Measurements from ENCODE around the gene RBKS. TPM values are rescaled to one million over a fixed set of nuclear protein-coding genes. Genes with fewer than 3 reads are reported as not detected.

RBKS gene
- total and polyA plus RNA-seq, 2 donors (not counting 1 experiment from before 2014, with no cell fraction given) = 1.3 to 2.6 TPM

GRCh38 chr2:27931361-27931950 is 41.3 kb upstream of the RBKS start:
- Histone ChIP-seq H3K79me2 (ENCODE audit: control insufficient read depth, insufficient read depth, low read length) (no peaks in the 10 kb centered on the region), H3K4me2 (ENCODE audit: extremely low read depth, insufficient read depth, low read length) (no peak overlapping the region), H3K27me3 (ENCODE audit: control insufficient read depth, insufficient read depth, low read length) (no peaks in the 10 kb centered on the region), H2AFZ (ENCODE audit: low read length) (no peak overlapping the region), H3K9me3 (ENCODE audit: control insufficient read depth, insufficient read depth, low read depth, low read length) (no peaks in the 10 kb centered on the region), H3K36me3 (ENCODE audit: control insufficient read depth, insufficient read depth, low read length) (no peaks in the 10 kb centered on the region), H3K4me3 (replicated peaks in 1 of 4; ENCODE audit: control extremely low read depth in 1 of 4, insufficient read depth in 1 of 4, low read depth in 3 of 4, low read length in 4 of 4) (no peak overlapping the region), H4K20me1 (ENCODE audit: control insufficient read depth, extremely low read depth, insufficient read depth, low read length) (no peaks in the 10 kb centered on the region), H3K9ac (ENCODE audit: insufficient read depth, low read length) (no peak overlapping the region), H3K27ac (ENCODE audit: insufficient read depth, low read length) (no peak overlapping the region), H3K4me1 (ENCODE audit: control insufficient read depth, extremely low read depth, insufficient read depth, low read length) (no peaks in the 10 kb centered on the region)
- TF ChIP-seq CTCF (conservative IDR thresholded peaks at IDR 0.05 in 1 of 2, IDR thresholded peaks at IDR 0.05 in 1 of 2; ENCODE audit: low read depth in 1 of 2, low read length in 2 of 2) = no peak
- no peak for TF ChIP-seq EZH2 (IDR thresholded peaks at IDR 0.05; ENCODE audit: low read length, missing control alignments)
- no peak for DNase-seq (ENCODE audit: low read depth in 2 of 2)

- Histone ChIP-seq H3K27me3 (ENCODE audit: control insufficient read depth, insufficient read depth, low read length) (no peaks in the 10 kb centered on the region), H3K9ac (ENCODE audit: insufficient read depth, low read length) (no peak overlapping the region), H3K27ac (ENCODE audit: insufficient read depth, low read length) (no peak overlapping the region), H2AFZ (ENCODE audit: low read length) (no peak overlapping the region), H4K20me1 (ENCODE audit: control insufficient read depth, extremely low read depth, insufficient read depth, low read length) (no peaks in the 10 kb centered on the region), H3K79me2 (ENCODE audit: control insufficient read depth, insufficient read depth, low read length) (no peaks in the 10 kb centered on the region), H3K36me3 (ENCODE audit: control insufficient read depth, insufficient read depth, low read length) (no peaks in the 10 kb centered on the region), H3K4me2 (ENCODE audit: extremely low read depth, insufficient read depth, low read length) (no peak overlapping the region), H3K9me3 (ENCODE audit: control insufficient read depth, insufficient read depth, low read depth, low read length) (no peaks in the 10 kb centered on the region), H3K4me3 (replicated peaks in 1 of 4; ENCODE audit: control extremely low read depth in 1 of 4, insufficient read depth in 1 of 4, low read depth in 3 of 4, low read length in 4 of 4) (no peak overlapping the region), H3K4me1 (ENCODE audit: control insufficient read depth, extremely low read depth, insufficient read depth, low read length) (no peaks in the 10 kb centered on the region)
- no peak for TF ChIP-seq CTCF (conservative IDR thresholded peaks at IDR 0.05 in 1 of 2, IDR thresholded peaks at IDR 0.05 in 1 of 2; ENCODE audit: low read depth in 1 of 2, low read length in 2 of 2)
- no peak for TF ChIP-seq EZH2 (IDR thresholded peaks at IDR 0.05; ENCODE audit: low read length, missing control alignments)
- peak in 1 of 2 donors; percentile 33 for DNase-seq (ENCODE audit: low read depth in 2 of 2)
Measured at GRCh38 chr2:27929916-27930486, 39.8 kb upstream of the RBKS start.

GRCh38 chr2:27925766-27926472 is 35.7 kb upstream of the RBKS start:
- Histone ChIP-seq H3K4me1 (ENCODE audit: control insufficient read depth, extremely low read depth, insufficient read depth, low read length) (no peaks in the 10 kb centered on the region), H3K9ac (ENCODE audit: insufficient read depth, low read length) (no peak overlapping the region), H3K27me3 (ENCODE audit: control insufficient read depth, insufficient read depth, low read length) (no peaks in the 10 kb centered on the region), H2AFZ (ENCODE audit: low read length) (no peak overlapping the region), H4K20me1 (ENCODE audit: control insufficient read depth, extremely low read depth, insufficient read depth, low read length) (no peaks in the 10 kb centered on the region), H3K4me3 (replicated peaks in 1 of 4; ENCODE audit: control extremely low read depth in 1 of 4, insufficient read depth in 1 of 4, low read depth in 3 of 4, low read length in 4 of 4) (no peak overlapping the region), H3K4me2 (ENCODE audit: extremely low read depth, insufficient read depth, low read length) (no peak overlapping the region), H3K79me2 (ENCODE audit: control insufficient read depth, insufficient read depth, low read length) (no peaks in the 10 kb centered on the region), H3K9me3 (ENCODE audit: control insufficient read depth, insufficient read depth, low read depth, low read length) (no peaks in the 10 kb centered on the region), H3K36me3 (ENCODE audit: control insufficient read depth, insufficient read depth, low read length) (no peaks in the 10 kb centered on the region), H3K27ac (ENCODE audit: insufficient read depth, low read length) (no peak overlapping the region)
- TF ChIP-seq CTCF (conservative IDR thresholded peaks at IDR 0.05 in 1 of 2, IDR thresholded peaks at IDR 0.05 in 1 of 2; ENCODE audit: low read depth in 1 of 2, low read length in 2 of 2) (no peak), EZH2 (IDR thresholded peaks at IDR 0.05; ENCODE audit: low read length, missing control alignments) (no peak)
- DNase-seq (ENCODE audit: low read depth in 2 of 2) = no peak
